ENCODE measurements around the gene RAMACL.
"Not testable (repeated sequence)": the region's sequence is repeated elsewhere in the genome, so short reads cannot be mapped to it uniquely, and the experiment has no call there.

The RAMACL gene

GRCh38 chr6:166591961-166592520 is 5.6 kb upstream of the RAMACL start:
- TF ChIP-seq POLR2AphosphoS5 (IDR thresholded peaks at IDR 0.05; ENCODE audit: low read depth, low read length) (no peak), POLR2A (IDR thresholded peaks at IDR 0.05; ENCODE audit: low read depth, low read length) (no peak), TAF1 (IDR thresholded peaks at IDR 0.05; ENCODE audit: borderline replicate concordance, low read depth, low read length) (no peak)
- FAIRE-seq, result no peak
- DNase-seq (ENCODE audit: insufficient read length), result no peak

GRCh38 chr6:166591026-166591425 is 4.5 kb upstream of the RAMACL start:
- no peak for TF ChIP-seq TAF1 (IDR thresholded peaks at IDR 0.05; ENCODE audit: borderline replicate concordance, low read depth, low read length)
- TF ChIP-seq POLR2A (IDR thresholded peaks at IDR 0.05; ENCODE audit: low read depth, low read length), result no peak
- no peak for TF ChIP-seq POLR2AphosphoS5 (IDR thresholded peaks at IDR 0.05; ENCODE audit: low read depth, low read length)
- DNase-seq (ENCODE audit: insufficient read length), result no peak
- FAIRE-seq, result no peak

GRCh38 chr6:166589786-166590574 is 3.5 kb upstream of the RAMACL start:
- no peak for FAIRE-seq
- TF ChIP-seq POLR2A (IDR thresholded peaks at IDR 0.05; ENCODE audit: low read depth, low read length) (no peak), POLR2AphosphoS5 (IDR thresholded peaks at IDR 0.05; ENCODE audit: low read depth, low read length) (no peak), TAF1 (IDR thresholded peaks at IDR 0.05; ENCODE audit: borderline replicate concordance, low read depth, low read length) (no peak)
- no peak for DNase-seq (ENCODE audit: insufficient read length)

- no peak for TF ChIP-seq POLR2A (IDR thresholded peaks at IDR 0.05; ENCODE audit: low read depth, low read length)
- TF ChIP-seq TAF1 (IDR thresholded peaks at IDR 0.05; ENCODE audit: borderline replicate concordance, low read depth, low read length), result no peak
- TF ChIP-seq POLR2AphosphoS5 (IDR thresholded peaks at IDR 0.05; ENCODE audit: low read depth, low read length), result no peak
- DNase-seq (ENCODE audit: insufficient read length), result no peak
- no peak for FAIRE-seq
Measured at GRCh38 chr6:166589337-166589731, 2.9 kb upstream of the RAMACL start.

- TF ChIP-seq TAF1 (IDR thresholded peaks at IDR 0.05; ENCODE audit: borderline replicate concordance, low read depth, low read length) (no peak), POLR2A (IDR thresholded peaks at IDR 0.05; ENCODE audit: low read depth, low read length) (no peak), POLR2AphosphoS5 (IDR thresholded peaks at IDR 0.05; ENCODE audit: low read depth, low read length) (no peak)
- peak; percentile 51 for FAIRE-seq
- DNase-seq (ENCODE audit: insufficient read length), result no peak
Measured at GRCh38 chr6:166588691-166589336, 2.3 kb upstream of the RAMACL start.

- peak; percentile 86 for FAIRE-seq
- DNase-seq (ENCODE audit: insufficient read length), result peak; percentile 41
- TF ChIP-seq POLR2A (IDR thresholded peaks at IDR 0.05; ENCODE audit: low read depth, low read length), result no peak
- no peak for TF ChIP-seq POLR2AphosphoS5 (IDR thresholded peaks at IDR 0.05; ENCODE audit: low read depth, low read length)
- no peak for TF ChIP-seq TAF1 (IDR thresholded peaks at IDR 0.05; ENCODE audit: borderline replicate concordance, low read depth, low read length)
Measured at GRCh38 chr6:166587631-166588413, 1.3 kb upstream of the RAMACL start.

GRCh38 chr6:166584853-166585429 is 1.5 kb downstream of the RAMACL start:
- TF ChIP-seq POLR2AphosphoS5 (IDR thresholded peaks at IDR 0.05; ENCODE audit: low read depth, low read length), result no peak
- no peak for TF ChIP-seq POLR2A (IDR thresholded peaks at IDR 0.05; ENCODE audit: low read depth, low read length)
- TF ChIP-seq TAF1 (IDR thresholded peaks at IDR 0.05; ENCODE audit: borderline replicate concordance, low read depth, low read length), result no peak
- DNase-seq (ENCODE audit: insufficient read length) (no peak), FAIRE-seq (no peak)

- DNase-seq (ENCODE audit: insufficient read length) (no peak), FAIRE-seq (no peak)
- no peak for TF ChIP-seq POLR2A (IDR thresholded peaks at IDR 0.05; ENCODE audit: low read depth, low read length)
Measured at GRCh38 chr6:166584155-166584554, 2.3 kb downstream of the RAMACL start.

- FAIRE-seq, result no peak
- DNase-seq (ENCODE audit: insufficient read length), result no peak
- TF ChIP-seq TAF1 (IDR thresholded peaks at IDR 0.05; ENCODE audit: borderline replicate concordance, low read depth, low read length) (no peak), POLR2AphosphoS5 (IDR thresholded peaks at IDR 0.05; ENCODE audit: low read depth, low read length) (no peak), POLR2A (IDR thresholded peaks at IDR 0.05; ENCODE audit: low read depth, low read length) (no peak)
Measured at GRCh38 chr6:166583230-166583965, 3.1 kb downstream of the RAMACL start.

- TF ChIP-seq TAF1 (IDR thresholded peaks at IDR 0.05; ENCODE audit: borderline replicate concordance, low read depth, low read length), result no peak
- TF ChIP-seq POLR2A (IDR thresholded peaks at IDR 0.05; ENCODE audit: low read depth, low read length), result no peak
- no peak for TF ChIP-seq POLR2AphosphoS5 (IDR thresholded peaks at IDR 0.05; ENCODE audit: low read depth, low read length)
Measured at GRCh38 chr6:166582258-166582657, 4.2 kb downstream of the RAMACL start.

GRCh38 chr6:166581801-166582200 is 4.7 kb downstream of the RAMACL start:
- not testable (repeated sequence) for DNase-seq (ENCODE audit: insufficient read length); FAIRE-seq

More at GRCh38 chr6:166582258-166582657, 4.2 kb downstream of the RAMACL start:
- FAIRE-seq (no peak), DNase-seq (ENCODE audit: insufficient read length) (no peak)
